K562 (cell line): ENCODE results near the gene NUP62. TPM values are rescaled to one million over a fixed set of nuclear protein-coding genes. Genes with fewer than 3 reads are reported as not detected.

ENCODE experiments used
- C11orf30 ChIP-seq: fragments of 450-650 bp; IDR thresholded peaks from 2 replicates; pipeline ENCODE4 v1.6.1; 2016; ENCODE audit warnings: low read depth, mild to moderate bottlenecking
- CAMTA2 ChIP-seq: fragments of 250-450 bp; sonication (Bioruptor Pico); conservative IDR thresholded peaks from 2 replicates; pipeline ENCODE4 v1.5.1; 2022
- CREB3L1 ChIP-seq: fragments of 450-650 bp; IDR thresholded peaks from 2 replicates; pipeline ENCODE4 v1.6.1; 2014; ENCODE audit warnings: low read depth, mild to moderate bottlenecking, moderate library complexity, borderline replicate concordance
- ESRRA ChIP-seq: fragments of 450-650 bp; IDR thresholded peaks from 2 replicates; pipeline ENCODE4 v1.6.1; 2014; ENCODE audit warnings: low read depth, mild to moderate bottlenecking, moderate library complexity, borderline replicate concordance
- ETV1 ChIP-seq: fragments of 450-650 bp; conservative IDR thresholded peaks from 2 replicates; pipeline ENCODE4 v1.6.1; 2016; ENCODE audit warnings: missing genetic modification characterization, control low read depth, low read depth, missing compliant biosample characterization
- PKNOX1 ChIP-seq: fragments of 450-650 bp; IDR thresholded peaks from 2 replicates; pipeline ENCODE4 v1.6.1; 2016
- POLR2AphosphoS2 ChIP-seq: IDR thresholded peaks from 2 replicates; pipeline ENCODE4 v1.6.1; 2012; ENCODE audit warnings: low read length, improper control_type of control experiment
- POLR3A ChIP-seq: IDR thresholded peaks from 2 replicates; pipeline ENCODE4 v1.6.1; 2011; ENCODE audit warnings: borderline replicate concordance, mild to moderate bottlenecking, moderate library complexity; ENCODE audit not compliant: insufficient read length, insufficient read depth; ENCODE audit errors: extremely low read depth
- PTRF ChIP-seq: fragments of 450-650 bp; IDR thresholded peaks from 2 replicates; pipeline ENCODE4 v1.6.1; 2016; ENCODE audit warnings: mild to moderate bottlenecking, missing genetic modification characterization, missing compliant biosample characterization
- SIN3B ChIP-seq: fragments of 450-650 bp; IDR thresholded peaks from 2 replicates; pipeline ENCODE4 v1.6.1; 2017; ENCODE audit warnings: low read depth, mild to moderate bottlenecking, moderate library complexity
- SMARCA4 ChIP-seq: fragments of 450-650 bp; IDR thresholded peaks from 2 replicates; pipeline ENCODE4 v1.6.1; 2016
- SMARCB1 ChIP-seq: IDR thresholded peaks from 2 replicates; pipeline ENCODE4 v1.6.1; 2011; ENCODE audit warnings: improper control_type of control experiment, low read depth; ENCODE audit not compliant: insufficient read length
- TEAD4 ChIP-seq, 2 experiments: sonication (generic) in 1 of 2; formaldehyde crosslinking in 1 of 2; IDR thresholded peaks; 2 replicates each; pipeline versions ENCODE4 v1.6.1 to v1.8.0; 2012 to 2022; ENCODE audit warnings: borderline replicate concordance in 1 of 2, inconsistent platforms in 1 of 2, low read length in 1 of 2, mild to moderate bottlenecking in 1 of 2, missing genetic modification reagents in 1 of 2
- THAP12 ChIP-seq: fragments of 250-450 bp; sonication (Bioruptor Pico); IDR thresholded peaks from 2 replicates; pipeline ENCODE4 v1.9.0; 2021; ENCODE audit warnings: mild to moderate bottlenecking, inconsistent platforms
- THRAP3 ChIP-seq: fragments of 450-650 bp; IDR thresholded peaks from 2 replicates; pipeline ENCODE4 v1.6.1; 2016; ENCODE audit warnings: mild to moderate bottlenecking, inconsistent platforms, borderline replicate concordance
- TRIM24 ChIP-seq, 2 experiments: fragments of 450-650 bp; IDR thresholded peaks; 2 replicates each; pipeline ENCODE4 v1.6.1; 2016
- ZFPM2 ChIP-seq: fragments of 250-450 bp; sonication (Bioruptor Pico); IDR thresholded peaks from 2 replicates; pipeline ENCODE4 v1.5.1; 2022; ENCODE audit warnings: mild to moderate bottlenecking
- ZNF217 ChIP-seq: sonication (generic); formaldehyde crosslinking; IDR thresholded peaks from 2 replicates; pipeline ENCODE4 v1.8.0; 2022; ENCODE audit warnings: mild to moderate bottlenecking, missing genetic modification reagents
- ZNF280B ChIP-seq: fragments of 250-450 bp; sonication (Bioruptor Pico); IDR thresholded peaks from 2 replicates; pipeline ENCODE4 v1.5.1; 2021; ENCODE audit warnings: mild to moderate bottlenecking
- ZNF354B ChIP-seq: fragments of 250-450 bp; sonication (Bioruptor Pico); IDR thresholded peaks from 2 replicates; pipeline ENCODE4 v1.4.0; 2020
- ZNF644 ChIP-seq: fragments of 200-800 bp; sonication (Bioruptor generic); IDR thresholded peaks from 2 replicates; pipeline ENCODE4 v1.6.1; 2016; ENCODE audit warnings: low read depth, missing genetic modification characterization, missing compliant biosample characterization
- polyA plus RNA-seq, 8 experiments: library from polyadenylated mRNA; depleted of rRNA in 4 of 8; stranded (reverse) in 5 of 8; unstranded in 3 of 8; fragments of >200 nt; fragmentation: Nextera tagmentation in 2 of 8; fragmentation: Illumina TruSeq in 1 of 8; extraction: Ambion mirVana in 2 of 8; extraction: Trizol in 1 of 8; gene quantifications; 2 replicates each; pipeline versions ENCODE4 v1.2.1 to v1.2.3, GENCODE V29; 2011 to 2014; ENCODE audit warnings: inconsistent platforms in 1 of 8, missing spikeins in 1 of 8
- total RNA-seq, 7 experiments: library from RNA; depleted of rRNA in 6 of 7; stranded (reverse); fragments of >200 nt in 6 of 7; fragmentation: Illumina TruSeq in 2 of 7; extraction: Trizol in 2 of 7; gene quantifications; 2 replicates each; pipeline versions ENCODE4 v1.2.1 to v1.2.3, GENCODE V29; 2011 to 2021; ENCODE audit warnings: low replicate concordance in 1 of 7

Gene NUP62
- total and polyA plus RNA-seq, 9 of the 15 experiments (the other 6 are each of a cell fraction or from before 2014, with no cell fraction given), result 16.9 to 109 (median 66.0) TPM

- TF ChIP-seq ZFPM2 (CRISPR knock-in tag) (no peak), SMARCB1 (no peak), POLR2AphosphoS2 (peak; percentile 82; the same call in 1 of the 2 replicates), TRIM24 (IDR thresholded peaks at IDR 0.05) (peak in 1 of 2 experiments; percentile 87; a peak in 2 of 4 replicates), POLR3A (no peak), ZNF280B (CRISPR knock-in tag) (no peak), ZNF644 (tag) (no peak), THRAP3 (no peak), PTRF (tag) (no peak), SIN3B (peak; percentile 93), ESRRA (peak; percentile 73), CREB3L1 (peak; percentile 48; the same call in 1 of the 2 replicates), ZNF354B (no peak), CAMTA2 (CRISPR knock-in tag) (no peak), THAP12 (CRISPR knock-in tag) (no peak), C11orf30 (peak; percentile 97), TEAD4 (IDR thresholded peaks at IDR 0.05; ENCODE audit: low read length) (no peak), TEAD4 (CRISPR knock-in tag; IDR thresholded peaks at IDR 0.05; ENCODE audit: borderline replicate concordance) (no peak), ZNF217 (CRISPR knock-in tag) (no peak), PKNOX1 (peak; percentile 62; the same call in 1 of the 2 replicates), SMARCA4 (no peak), ETV1 (peak; percentile 81)
Observed at GRCh38 chr19:49866933-49867782, 62.1 kb downstream of the NUP62 start, which contains the start of gene PNKP (continued).
